Liver (tissue), 9 donors: ENCODE results near the gene MRPL49. TPM values are rescaled to one million over a fixed set of nuclear protein-coding genes. Genes with fewer than 3 reads are reported as not detected.

Experiments
- DNase-seq: peaks from one replicate; pipeline ENCODE4 v3.0.0-alpha.2; 2017; ENCODE audit warnings: low spot score
- H3K27ac ChIP-seq, 2 donors: one replicate each; pipeline ENCODE4 v1.7.0; 2013; ENCODE audit warnings: inconsistent platforms in 2 of 2, low read length in 2 of 2, control low read depth in 1 of 2, low read depth in 1 of 2, mild to moderate bottlenecking in 1 of 2
- H3K27me3 ChIP-seq, 4 donors: one replicate each; pipeline versions ENCODE4 v1.6.1 to v1.7.0; 2013; ENCODE audit warnings: low read length in 3 of 4, inconsistent platforms in 1 of 4, mild to moderate bottlenecking in 1 of 4, moderate library complexity in 1 of 4; ENCODE audit not compliant: control insufficient read depth in 4 of 4, insufficient read depth in 4 of 4
- H3K36me3 ChIP-seq, 4 donors: one replicate each; pipeline versions ENCODE4 v1.6.1 to v1.7.0; 2013; ENCODE audit warnings: low read length in 3 of 4, mild to moderate bottlenecking in 3 of 4, low read depth in 1 of 4, moderate library complexity in 1 of 4; ENCODE audit not compliant: control insufficient read depth in 4 of 4, insufficient read depth in 3 of 4
- H3K4me1 ChIP-seq, 4 donors: one replicate each; pipeline versions ENCODE4 v1.6.1 to v1.7.0; 2013; ENCODE audit warnings: low read length in 3 of 4, mild to moderate bottlenecking in 3 of 4, moderate library complexity in 1 of 4; ENCODE audit not compliant: control insufficient read depth in 4 of 4, insufficient read depth in 4 of 4
- H3K4me3 ChIP-seq, 3 donors: one replicate each; pipeline versions ENCODE4 v1.6.1 to v1.7.0; 2013; ENCODE audit warnings: low read length in 3 of 3, control low read depth in 1 of 3, low read depth in 1 of 3, mild to moderate bottlenecking in 1 of 3
- H3K9ac ChIP-seq, 2 donors: one replicate each; pipeline ENCODE4 v1.7.0; 2013; ENCODE audit warnings: low read length in 2 of 2, mild to moderate bottlenecking in 2 of 2, moderate library complexity in 2 of 2, control low read depth in 1 of 2, low read depth in 1 of 2
- H3K9me3 ChIP-seq, 4 donors: one replicate each; pipeline versions ENCODE4 v1.6.1 to v1.7.0; 2013; ENCODE audit warnings: low read length in 3 of 4; ENCODE audit not compliant: control insufficient read depth in 4 of 4
- ATF3 ChIP-seq: IDR thresholded peaks from 2 replicates; pipeline ENCODE4 v1.6.1; 2016; ENCODE audit warnings: antibody characterized with exemption
- CTCF ChIP-seq: fragments of 150-350 bp; IDR thresholded peaks from 2 replicates; pipeline ENCODE4 v1.5.1; 2017; ENCODE audit warnings: improper control_type of control experiment, low read depth, low read length; ENCODE audit not compliant: missing input control
- EGR1 ChIP-seq, 2 donors: IDR thresholded peaks; 2 replicates each; pipeline ENCODE4 v1.6.1; 2016 to 2018; ENCODE audit warnings: antibody characterized with exemption in 2 of 2, low read depth in 2 of 2
- FOXA2 ChIP-seq: IDR thresholded peaks from 2 replicates; pipeline ENCODE4 v1.6.1; 2016; ENCODE audit warnings: antibody characterized with exemption
- GABPA ChIP-seq, 2 donors: IDR thresholded peaks in 1 of 2; conservative IDR thresholded peaks in 1 of 2; 2 replicates each; pipeline ENCODE4 v1.6.1; 2016; ENCODE audit warnings: antibody characterized with exemption in 2 of 2, mild to moderate bottlenecking in 1 of 2, moderate library complexity in 1 of 2
- HNF4A ChIP-seq, 2 donors: conservative IDR thresholded peaks; 2 replicates each; pipeline ENCODE4 v1.6.1; 2016; ENCODE audit warnings: antibody characterized with exemption in 2 of 2, mild to moderate bottlenecking in 2 of 2
- HNF4G ChIP-seq: IDR thresholded peaks from 2 replicates; pipeline ENCODE4 v1.6.1; 2016; ENCODE audit warnings: antibody characterized with exemption
- JUND ChIP-seq, 2 donors: IDR thresholded peaks; 2 replicates each; pipeline ENCODE4 v1.6.1; 2016; ENCODE audit warnings: antibody characterized with exemption in 2 of 2
- MAX ChIP-seq: IDR thresholded peaks from 2 replicates; pipeline ENCODE4 v1.6.1; 2016; ENCODE audit warnings: antibody characterized with exemption
- REST ChIP-seq: IDR thresholded peaks from 2 replicates; pipeline ENCODE4 v1.6.1; 2016; ENCODE audit warnings: antibody characterized with exemption, mild to moderate bottlenecking
- RXRA ChIP-seq, 2 donors: IDR thresholded peaks; 2 replicates each; pipeline ENCODE4 v1.6.1; 2017 to 2018; ENCODE audit warnings: antibody characterized with exemption in 2 of 2, mild to moderate bottlenecking in 1 of 2
- SP1 ChIP-seq: IDR thresholded peaks from 2 replicates; pipeline ENCODE4 v1.6.1; 2018; ENCODE audit warnings: antibody characterized with exemption, mild to moderate bottlenecking
- TAF1 ChIP-seq: conservative IDR thresholded peaks from 2 replicates; pipeline ENCODE4 v1.6.1; 2016; ENCODE audit warnings: antibody characterized with exemption, mild to moderate bottlenecking
- ZBTB33 ChIP-seq: IDR thresholded peaks from 2 replicates; pipeline ENCODE4 v1.6.1; 2016; ENCODE audit warnings: antibody characterized with exemption
- WGBS: extraction: QIAGEN DNeasy Blood & Tissue Kit; methylation state at CpG from one replicate; pipeline ENCODE4 v1.1.7; 2013; 5-methylcytosine and 5-hydroxymethylcytosine counted together
- polyA plus RNA-seq, 2 donors: library from polyadenylated mRNA; stranded (reverse) in 1 of 2; unstranded in 1 of 2; fragments of 200-250 nt in 1 of 2; fragments of >200 nt in 1 of 2; fragmentation: Nextera tagmentation in 1 of 2; extraction: Ambion mirVana in 1 of 2; gene quantifications; one replicate each; pipeline versions ENCODE4 v1.2.1 to v1.2.3, GENCODE V29; 2013 to 2015
- total RNA-seq, 2 donors: library from RNA; depleted of rRNA; stranded (reverse); fragments of >200 nt; gene quantifications; one replicate each; pipeline ENCODE4 v1.2.3, GENCODE V29; 2014
- donor health status: healthy.
- donor health status: healthy.
- donor health status: healthy.
- donor health status: healthy.
- donor health status: healthy.

MRPL49 gene
- total and polyA plus RNA-seq, 4 donors: 31.1 to 47.2 (median 35.4) TPM

- WGBS: 73% methylated on average over 6 of the region's 6 CpGs
- no peak for DNase-seq
- H3K4me3 ChIP-seq: no peak overlapping the region
- no peak overlapping the region for H3K9ac ChIP-seq
- H3K27me3 ChIP-seq: no peaks in the 10 kb centered on the region
- peaks cover 33 to 70% (median 49%) of the 10 kb centered on the region in 4 donors for H3K36me3 ChIP-seq
- no peak overlapping the region for H3K27ac ChIP-seq
- no peaks in the 10 kb centered on the region for H3K9me3 ChIP-seq
- TF ChIP-seq HNF4G (no peak), RXRA (IDR thresholded peaks at IDR 0.05) (no peak), REST (no peak), EGR1 (IDR thresholded peaks at IDR 0.05; ENCODE audit: low read depth in 2 of 2) (no peak), GABPA (IDR thresholded peaks at IDR 0.05 in 1 of 2, conservative IDR thresholded peaks at IDR 0.05 in 1 of 2) (no peak), ATF3 (no peak), ZBTB33 (no peak), FOXA2 (no peak)
- H3K4me1 ChIP-seq: peaks cover 0 to 17% (median 11%) of the 10 kb centered on the region in 4 donors
Observed at GRCh38 chr11:65126624-65127274, 4.6 kb downstream of the MRPL49 start.

- WGBS: 92% methylated on average over 12 of the region's 12 CpGs
- Histone ChIP-seq H3K27ac (no peak overlapping the region), H3K36me3 (peaks cover 39 to 79% (median 55%) of the 10 kb centered on the region in 4 donors), H3K9ac (no peak overlapping the region), H3K27me3 (no peaks in the 10 kb centered on the region), H3K4me3 (no peak overlapping the region), H3K4me1 (peaks cover 0 to 26% (median 20%) of the 10 kb centered on the region in 4 donors), H3K9me3 (no peaks in the 10 kb centered on the region)
- DNase-seq: no peak
- no peak for TF ChIP-seq TAF1
- TF ChIP-seq SP1: no peak
- no peak for TF ChIP-seq MAX
- TF ChIP-seq RXRA (IDR thresholded peaks at IDR 0.05): no peak
- no peak for TF ChIP-seq REST
- TF ChIP-seq GABPA (IDR thresholded peaks at IDR 0.05 in 1 of 2, conservative IDR thresholded peaks at IDR 0.05 in 1 of 2): no peak
- TF ChIP-seq FOXA2: no peak
- TF ChIP-seq HNF4G: no peak
- TF ChIP-seq CTCF: no peak
- TF ChIP-seq JUND (IDR thresholded peaks at IDR 0.05): no peak
- no peak for TF ChIP-seq ZBTB33
- TF ChIP-seq EGR1 (IDR thresholded peaks at IDR 0.05; ENCODE audit: low read depth in 2 of 2): no peak
- TF ChIP-seq ATF3: no peak
- TF ChIP-seq HNF4A (conservative IDR thresholded peaks at IDR 0.05): no peak
Observed at GRCh38 chr11:65127473-65128181, 5.5 kb downstream of the MRPL49 start.
